H9 (cell line): ENCODE results near the gene FGD5. TPM values are rescaled to one million over a fixed set of nuclear protein-coding genes. Genes with fewer than 3 reads are reported as not detected.

Experiments used
- DNase-seq: peaks from one replicate; pipeline ENCODE4 v3.0.0-alpha.2; 2017
- H2AFZ ChIP-seq: one replicate; pipeline ENCODE4 v1.6.1; 2013; ENCODE audit warnings: mild to moderate bottlenecking, low read length, control low read depth, moderate library complexity
- H2AK5ac ChIP-seq: 2 replicates; pipeline ENCODE4 v1.6.1; 2013; ENCODE audit warnings: low read length, control low read depth, mixed read lengths; ENCODE audit not compliant: insufficient read length
- H2BK120ac ChIP-seq: one replicate; pipeline ENCODE4 v1.6.1; 2013; ENCODE audit warnings: low read depth, mild to moderate bottlenecking, low read length, control low read depth, inconsistent platforms; ENCODE audit not compliant: poor library complexity, severe bottlenecking
- H2BK12ac ChIP-seq: 2 replicates; pipeline ENCODE4 v1.6.1; 2013; ENCODE audit warnings: low read length, control low read depth, mixed read lengths, low read depth; ENCODE audit not compliant: insufficient read length
- H2BK15ac ChIP-seq: 2 replicates; pipeline ENCODE4 v1.6.1; 2013; ENCODE audit warnings: low read depth, low read length, control low read depth
- H2BK20ac ChIP-seq: one replicate; pipeline ENCODE4 v1.6.1; 2013; ENCODE audit warnings: low read depth, mild to moderate bottlenecking, low read length, control low read depth, inconsistent platforms; ENCODE audit not compliant: poor library complexity, severe bottlenecking
- H2BK5ac ChIP-seq: 2 replicates; pipeline ENCODE4 v1.6.1; 2013; ENCODE audit warnings: low read length, control low read depth, mixed read lengths; ENCODE audit not compliant: insufficient read length
- H3K14ac ChIP-seq: 2 replicates; pipeline ENCODE4 v1.6.1; 2013; ENCODE audit warnings: low read length, control low read depth; ENCODE audit not compliant: insufficient read depth
- H3K18ac ChIP-seq: 2 replicates; pipeline ENCODE4 v1.6.1; 2013; ENCODE audit warnings: low read depth, mild to moderate bottlenecking, mixed read lengths, low read length, control low read depth; ENCODE audit not compliant: insufficient read length
- H3K23ac ChIP-seq: 2 replicates; pipeline ENCODE4 v1.6.1; 2013; ENCODE audit warnings: low read length, control low read depth, mixed read lengths, low read depth; ENCODE audit not compliant: insufficient read length
- H3K23me2 ChIP-seq: 2 replicates; pipeline ENCODE4 v1.6.1; 2013; ENCODE audit warnings: low read depth, mild to moderate bottlenecking, mixed read lengths, low read length, control low read depth; ENCODE audit not compliant: insufficient read length, poor library complexity, severe bottlenecking
- H3K27ac ChIP-seq: 2 replicates; pipeline ENCODE4 v1.5.1; 2013; ENCODE audit warnings: low read length, control low read depth, mixed read lengths, low read depth; ENCODE audit not compliant: insufficient read length
- H3K27me3 ChIP-seq: 2 replicates; pipeline ENCODE4 v1.6.1; 2013; ENCODE audit warnings: low read length, control low read depth, inconsistent platforms; ENCODE audit not compliant: insufficient read depth
- H3K4ac ChIP-seq: 2 replicates; pipeline ENCODE4 v1.6.1; 2013; ENCODE audit warnings: low read depth, mild to moderate bottlenecking, control low read depth, inconsistent platforms, low read length, moderate library complexity
- H3K4me1 ChIP-seq: 2 replicates; pipeline ENCODE4 v1.6.1; 2013; ENCODE audit warnings: low read length, control low read depth, inconsistent platforms; ENCODE audit not compliant: insufficient read depth
- H3K4me2 ChIP-seq: 2 replicates; pipeline ENCODE4 v1.6.1; 2013; ENCODE audit warnings: low read length, control low read depth, mixed read lengths; ENCODE audit not compliant: insufficient read length, insufficient read depth
- H3K56ac ChIP-seq: 2 replicates; pipeline ENCODE4 v1.6.1; 2013; ENCODE audit warnings: low read depth, mild to moderate bottlenecking, mixed read lengths, low read length, control low read depth; ENCODE audit not compliant: insufficient read length
- H3K79me1 ChIP-seq: 2 replicates; pipeline ENCODE4 v1.6.1; 2013; ENCODE audit warnings: low read depth, mild to moderate bottlenecking, moderate library complexity, low read length, control low read depth, inconsistent platforms; ENCODE audit not compliant: insufficient read depth, poor library complexity, severe bottlenecking
- H3K79me2 ChIP-seq: 2 replicates; pipeline ENCODE4 v1.6.1; 2013; ENCODE audit warnings: low read length, control low read depth, inconsistent platforms; ENCODE audit not compliant: insufficient read depth
- H3K9ac ChIP-seq: 2 replicates; pipeline ENCODE4 v1.6.1; 2013; ENCODE audit warnings: low read length, control low read depth, mixed read lengths; ENCODE audit not compliant: insufficient read length; ENCODE audit errors: extremely low read depth
- H3K9me3 ChIP-seq: one replicate; pipeline ENCODE4 v1.6.1; 2013; ENCODE audit warnings: low read depth, low read length, inconsistent platforms; ENCODE audit not compliant: control insufficient read depth
- H3T11ph ChIP-seq: one replicate; pipeline ENCODE4 v1.6.1; 2013; ENCODE audit warnings: mild to moderate bottlenecking, low read length, control low read depth, inconsistent platforms
- H4K20me1 ChIP-seq: one replicate; pipeline ENCODE4 v1.6.1; 2013; ENCODE audit not compliant: control insufficient read depth, insufficient read length, insufficient read depth
- H4K5ac ChIP-seq: 2 replicates; pipeline ENCODE4 v1.6.1; 2013; ENCODE audit warnings: low read depth, mild to moderate bottlenecking, mixed read lengths, low read length, control low read depth; ENCODE audit not compliant: insufficient read length
- H4K8ac ChIP-seq: replicated peaks from 2 replicates; pipeline ENCODE4 v1.6.1; 2013; ENCODE audit warnings: low read length, control low read depth, mixed read lengths, low read depth; ENCODE audit not compliant: insufficient read length
- H4K91ac ChIP-seq: 2 replicates; pipeline ENCODE4 v1.6.1; 2013; ENCODE audit warnings: low read depth, mild to moderate bottlenecking, moderate library complexity, mixed read lengths, low read length, control low read depth; ENCODE audit not compliant: insufficient read length
- H3K27ac Mint-ChIP-seq, 3 experiments: 2 replicates in 2 of 3; 3 replicates in 1 of 3; pipeline ENCODE4 v1.8.0; 2020 to 2021; ENCODE audit warnings: mixed read lengths in 3 of 3, mild to moderate bottlenecking in 1 of 3, moderate library complexity in 1 of 3
- H3K27me3 Mint-ChIP-seq: 2 replicates; pipeline ENCODE4 v1.8.0; 2021; ENCODE audit warnings: low read depth, mild to moderate bottlenecking, moderate library complexity, mixed read lengths
- H3K36me3 Mint-ChIP-seq, 3 experiments: 2 replicates in 2 of 3; 3 replicates in 1 of 3; pipeline ENCODE4 v1.8.0; 2020 to 2021; ENCODE audit warnings: low read depth in 3 of 3, mixed read lengths in 3 of 3; ENCODE audit not compliant: insufficient read depth in 1 of 3
- H3K4me1 Mint-ChIP-seq, 2 experiments: 2 replicates each; pipeline ENCODE4 v1.8.0; 2020; ENCODE audit warnings: mixed read lengths in 2 of 2
- H3K4me3 Mint-ChIP-seq, 2 experiments: 2 replicates in 1 of 2; 3 replicates in 1 of 2; pipeline ENCODE4 v1.8.0; 2020 to 2021; ENCODE audit warnings: mild to moderate bottlenecking in 2 of 2, mixed read lengths in 2 of 2, moderate library complexity in 1 of 2
- H3K9me3 Mint-ChIP-seq, 2 experiments: 2 replicates in 1 of 2; 3 replicates in 1 of 2; pipeline ENCODE4 v1.8.0; 2020; ENCODE audit warnings: mild to moderate bottlenecking in 2 of 2, mixed read lengths in 2 of 2, moderate library complexity in 1 of 2
- WGBS: extraction: QIAGEN DNeasy Blood & Tissue Kit; methylation state at CpG from one replicate; pipeline ENCODE4 v1.1.7; 2013; ENCODE audit warnings: missing lambda C conversion rate, low lambda C conversion rate, mixed read lengths; ENCODE audit not compliant: insufficient read length; ENCODE audit errors: extremely low coverage; 5-methylcytosine and 5-hydroxymethylcytosine counted together
- total RNA-seq: library from RNA; stranded (reverse); gene quantifications from 2 replicates; pipeline ENCODE4 v1.2.1, GENCODE V29; 2021
- TF ChIP-seq, protein P1 (sequence below): fragments of 200-600 bp; sonication (generic); conservative IDR thresholded peaks from 3 replicates; pipeline ENCODE4 v1.8.0; 2021; ENCODE audit warnings: antibody characterized with exemption, mild to moderate bottlenecking

FGD5 gene
- total RNA-seq, 1 experiment from 2014 or later = 7.8 TPM

DNA sequence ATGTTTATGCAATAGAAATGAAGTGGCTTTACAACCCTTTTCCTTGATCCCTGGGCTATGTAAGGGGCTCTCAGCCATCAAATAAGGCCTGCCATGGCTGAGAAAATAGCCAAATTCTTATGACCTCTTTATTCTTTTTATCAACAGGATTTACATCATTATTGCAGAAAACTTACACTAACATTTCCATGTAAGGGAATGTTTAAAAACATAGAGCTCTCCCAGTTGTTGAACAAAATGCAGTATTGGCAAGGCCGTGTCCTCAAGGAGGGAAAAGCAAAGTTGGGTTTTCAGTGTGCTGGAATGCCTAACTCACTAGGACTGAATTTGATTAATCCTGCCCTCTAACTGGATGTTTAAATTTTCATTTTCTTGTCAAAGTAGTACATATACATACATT, 150.9 kb downstream of the FGD5 start:
- no peak overlapping the region for H2BK12ac ChIP-seq
- no peak overlapping the region for H3K9ac ChIP-seq
- no peak overlapping the region for H3K18ac ChIP-seq
- no peaks in the 10 kb centered on the region for H3K79me1 ChIP-seq
- H2AFZ ChIP-seq = no peak overlapping the region
- Mint-ChIP-seq H3K27ac (0 out of 7 replicates have a peak overlapping the region, but pooled peaks of 1 of the 3 experiments have one; percentile 18), H3K9me3 (peaks cover 0 to 4% of the 10 kb centered on the region in 2 experiments; a peak in 2 of 5 replicates), H3K4me1 (no peaks in the 10 kb centered on the region), H3K4me3 (no peak overlapping the region), H3K36me3 (peaks cover 42 to 62% (median 55%) of the 10 kb centered on the region in 3 experiments), H3K27me3 (no peaks in the 10 kb centered on the region)
- H3K4me1 ChIP-seq = no peaks in the 10 kb centered on the region
- H3K79me2 ChIP-seq = peaks cover 2% of the 10 kb centered on the region; the same call in 1 of the 2 replicates
- H4K5ac ChIP-seq = no peak overlapping the region
- H3K23me2 ChIP-seq = no peaks in the 10 kb centered on the region
- no peak overlapping the region for H3K27ac ChIP-seq
- TF ChIP-seq, protein P1, sequence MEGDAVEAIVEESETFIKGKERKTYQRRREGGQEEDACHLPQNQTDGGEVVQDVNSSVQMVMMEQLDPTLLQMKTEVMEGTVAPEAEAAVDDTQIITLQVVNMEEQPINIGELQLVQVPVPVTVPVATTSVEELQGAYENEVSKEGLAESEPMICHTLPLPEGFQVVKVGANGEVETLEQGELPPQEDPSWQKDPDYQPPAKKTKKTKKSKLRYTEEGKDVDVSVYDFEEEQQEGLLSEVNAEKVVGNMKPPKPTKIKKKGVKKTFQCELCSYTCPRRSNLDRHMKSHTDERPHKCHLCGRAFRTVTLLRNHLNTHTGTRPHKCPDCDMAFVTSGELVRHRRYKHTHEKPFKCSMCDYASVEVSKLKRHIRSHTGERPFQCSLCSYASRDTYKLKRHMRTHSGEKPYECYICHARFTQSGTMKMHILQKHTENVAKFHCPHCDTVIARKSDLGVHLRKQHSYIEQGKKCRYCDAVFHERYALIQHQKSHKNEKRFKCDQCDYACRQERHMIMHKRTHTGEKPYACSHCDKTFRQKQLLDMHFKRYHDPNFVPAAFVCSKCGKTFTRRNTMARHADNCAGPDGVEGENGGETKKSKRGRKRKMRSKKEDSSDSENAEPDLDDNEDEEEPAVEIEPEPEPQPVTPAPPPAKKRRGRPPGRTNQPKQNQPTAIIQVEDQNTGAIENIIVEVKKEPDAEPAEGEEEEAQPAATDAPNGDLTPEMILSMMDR = no peak
- H3K4ac ChIP-seq = no peak overlapping the region
- no peak overlapping the region for H3K56ac ChIP-seq
- H4K91ac ChIP-seq = no peak overlapping the region
- H3K4me2 ChIP-seq = no peak overlapping the region
- H4K20me1 ChIP-seq = no peaks in the 10 kb centered on the region
- no peak overlapping the region for H3K23ac ChIP-seq
- H2BK20ac ChIP-seq = no peak overlapping the region
- no peak overlapping the region for H3K14ac ChIP-seq
- no peaks in the 10 kb centered on the region for H3K27me3 ChIP-seq
- no peak overlapping the region for H3T11ph ChIP-seq
- no peak overlapping the region for H2AK5ac ChIP-seq
- H3K9me3 ChIP-seq = no peaks in the 10 kb centered on the region
- H2BK120ac ChIP-seq = no peak overlapping the region
- H2BK5ac ChIP-seq = no peak overlapping the region
- H4K8ac ChIP-seq = no peak overlapping the region
- H2BK15ac ChIP-seq = no peak overlapping the region
- no peak for DNase-seq
- WGBS = no CpG with 5 or more reads among the region's 1 CpG
